Mesothelial cell of epicardium (in vitro differentiated cells): Measurements from ENCODE around the gene SPATA24. TPM values are rescaled to one million over a fixed set of nuclear protein-coding genes. Genes with fewer than 3 reads are reported as not detected.

Experiments
- DNase-seq, 2 experiments: peaks; one replicate each; pipeline ENCODE4 v3.0.0; 2021; ENCODE audit warnings: low spot score in 2 of 2; ENCODE audit not compliant: unreplicated experiment in 2 of 2
- H3K27ac Mint-ChIP-seq: 2 replicates; pipeline ENCODE4 v1.8.0; 2021; ENCODE audit warnings: mixed read lengths
- H3K27me3 Mint-ChIP-seq: 2 replicates; pipeline ENCODE4 v1.8.0; 2021; ENCODE audit warnings: low read depth, mixed read lengths
- H3K36me3 Mint-ChIP-seq: 2 replicates; pipeline ENCODE4 v1.8.0; 2021; ENCODE audit warnings: mixed read lengths
- H3K4me1 Mint-ChIP-seq: 2 replicates; pipeline ENCODE4 v1.8.0; 2021; ENCODE audit warnings: mixed read lengths
- H3K4me3 Mint-ChIP-seq: 2 replicates; pipeline ENCODE4 v1.8.0; 2021; ENCODE audit warnings: mild to moderate bottlenecking, moderate library complexity, mixed read lengths
- H3K9me3 Mint-ChIP-seq: 2 replicates; pipeline ENCODE4 v1.8.0; 2021; ENCODE audit warnings: mixed read lengths
- total RNA-seq: library from RNA; stranded (reverse); gene quantifications from 3 replicates; pipeline ENCODE4 v1.2.1, GENCODE V29; 2021
- TF ChIP-seq, protein P1 (sequence below): fragments of 200-600 bp; sonication (generic); IDR thresholded peaks from one replicate; pipeline ENCODE4 v1.5.0; 2021; ENCODE audit warnings: antibody characterized with exemption; ENCODE audit not compliant: unreplicated experiment

The SPATA24 gene
- total RNA-seq, 1 donor from 2014 or later, result 4.8 TPM

DNA sequence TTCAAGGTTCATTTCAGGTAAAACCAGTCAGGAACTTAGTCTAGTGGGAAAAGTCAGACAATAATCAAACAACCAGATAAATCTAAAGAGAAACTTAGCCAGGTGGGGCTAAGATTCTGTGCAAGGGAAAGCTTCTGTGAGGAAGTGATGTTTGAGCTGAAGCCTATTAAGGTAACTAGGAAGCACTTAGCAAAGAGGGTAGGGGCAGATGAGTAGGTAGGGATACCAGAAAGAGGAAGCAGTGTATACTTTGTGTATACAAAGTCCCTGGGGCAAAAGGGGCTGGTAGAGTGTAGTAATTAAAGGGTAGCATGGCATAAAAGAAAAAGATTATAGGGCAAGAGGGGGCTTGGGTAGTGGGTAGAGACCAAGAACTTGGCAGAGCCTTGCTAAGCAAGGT is 3.6 kb upstream of the SPATA24 start:
- no peak for DNase-seq
- H3K36me3 Mint-ChIP-seq, result peaks cover 1% of the 10 kb centered on the region
- H3K27me3 Mint-ChIP-seq, result no peaks in the 10 kb centered on the region
- H3K27ac Mint-ChIP-seq, result no peak overlapping the region
- H3K4me3 Mint-ChIP-seq, result no peak overlapping the region
- TF ChIP-seq, protein P1, sequence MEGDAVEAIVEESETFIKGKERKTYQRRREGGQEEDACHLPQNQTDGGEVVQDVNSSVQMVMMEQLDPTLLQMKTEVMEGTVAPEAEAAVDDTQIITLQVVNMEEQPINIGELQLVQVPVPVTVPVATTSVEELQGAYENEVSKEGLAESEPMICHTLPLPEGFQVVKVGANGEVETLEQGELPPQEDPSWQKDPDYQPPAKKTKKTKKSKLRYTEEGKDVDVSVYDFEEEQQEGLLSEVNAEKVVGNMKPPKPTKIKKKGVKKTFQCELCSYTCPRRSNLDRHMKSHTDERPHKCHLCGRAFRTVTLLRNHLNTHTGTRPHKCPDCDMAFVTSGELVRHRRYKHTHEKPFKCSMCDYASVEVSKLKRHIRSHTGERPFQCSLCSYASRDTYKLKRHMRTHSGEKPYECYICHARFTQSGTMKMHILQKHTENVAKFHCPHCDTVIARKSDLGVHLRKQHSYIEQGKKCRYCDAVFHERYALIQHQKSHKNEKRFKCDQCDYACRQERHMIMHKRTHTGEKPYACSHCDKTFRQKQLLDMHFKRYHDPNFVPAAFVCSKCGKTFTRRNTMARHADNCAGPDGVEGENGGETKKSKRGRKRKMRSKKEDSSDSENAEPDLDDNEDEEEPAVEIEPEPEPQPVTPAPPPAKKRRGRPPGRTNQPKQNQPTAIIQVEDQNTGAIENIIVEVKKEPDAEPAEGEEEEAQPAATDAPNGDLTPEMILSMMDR, result no peak
- no peaks in the 10 kb centered on the region for H3K9me3 Mint-ChIP-seq
- H3K4me1 Mint-ChIP-seq, result peaks cover 14% of the 10 kb centered on the region

DNA sequence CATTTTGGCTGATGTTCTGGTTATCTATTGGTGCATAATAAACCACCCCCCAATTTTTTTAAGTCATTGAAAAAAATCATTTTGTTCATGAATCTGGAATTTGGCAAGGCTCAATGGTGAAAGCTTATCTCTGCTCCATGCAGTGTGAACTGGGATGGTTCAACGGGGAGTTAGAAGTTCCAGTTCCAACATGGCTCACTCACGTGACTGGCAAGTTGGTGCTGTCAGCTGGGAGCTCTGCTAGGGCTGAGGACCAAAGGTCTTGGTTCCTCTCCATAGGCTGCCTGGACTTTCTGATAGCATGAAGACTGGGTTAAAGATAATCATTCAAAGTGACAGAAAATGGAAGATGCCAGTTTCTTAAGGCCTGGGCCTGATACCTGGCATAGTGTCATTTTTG is 3.1 kb upstream of the SPATA24 start:
- Mint-ChIP-seq H3K4me1 (peaks cover 14% of the 10 kb centered on the region), H3K4me3 (no peak overlapping the region), H3K27ac (no peak overlapping the region), H3K27me3 (no peaks in the 10 kb centered on the region), H3K9me3 (no peaks in the 10 kb centered on the region), H3K36me3 (peaks cover 1% of the 10 kb centered on the region)
- no peak for DNase-seq
- TF ChIP-seq, protein P1, result no peak

DNA sequence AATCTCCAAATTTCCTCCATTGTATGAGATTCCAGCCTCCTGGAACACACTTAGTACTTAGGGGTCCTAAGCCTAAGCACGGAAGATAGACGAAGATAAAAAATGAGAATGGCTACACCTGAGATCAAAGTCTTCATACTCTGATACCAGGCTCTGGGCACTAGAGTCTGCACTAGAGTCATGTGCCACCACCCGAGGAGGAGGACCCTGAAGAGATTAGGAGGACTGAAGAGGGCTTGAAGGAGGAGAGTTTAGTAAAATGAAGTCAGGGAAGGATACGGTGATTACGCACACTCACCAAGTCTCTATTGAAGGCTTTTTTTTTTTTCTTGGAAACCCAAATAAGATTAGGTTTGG is 573 bp upstream of the SPATA24 start:
- peaks cover 1% of the 10 kb centered on the region for H3K36me3 Mint-ChIP-seq
- H3K9me3 Mint-ChIP-seq, result no peaks in the 10 kb centered on the region
- no peak for DNase-seq
- H3K27ac Mint-ChIP-seq, result peak overlapping the region; percentile 99
- H3K4me3 Mint-ChIP-seq, result peak overlapping the region; percentile 90
- TF ChIP-seq, protein P1, result no peak
- H3K4me1 Mint-ChIP-seq, result peaks cover 14% of the 10 kb centered on the region
- no peaks in the 10 kb centered on the region for H3K27me3 Mint-ChIP-seq

DNA sequence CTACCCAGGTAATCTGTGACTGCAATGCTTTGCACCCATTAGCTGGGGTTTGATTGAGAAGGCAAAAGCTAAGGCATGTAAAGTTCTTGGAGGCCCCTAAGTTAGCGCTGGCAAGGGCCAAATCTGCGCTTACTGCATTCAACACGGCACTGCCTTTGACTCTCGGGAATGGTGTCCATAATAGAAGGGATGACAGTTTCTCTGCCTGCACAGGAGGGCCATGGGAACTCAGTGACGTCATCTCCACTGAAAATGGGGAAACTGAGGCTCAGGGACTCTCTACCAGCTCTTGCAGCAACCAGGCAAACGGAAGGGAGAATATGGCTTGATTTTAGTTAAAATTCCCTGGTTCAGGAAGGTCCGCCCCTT is 487 bp downstream of the SPATA24 start:
- peaks cover 14% of the 10 kb centered on the region for H3K4me1 Mint-ChIP-seq
- H3K9me3 Mint-ChIP-seq, result no peaks in the 10 kb centered on the region
- H3K36me3 Mint-ChIP-seq, result peaks cover 4% of the 10 kb centered on the region
- TF ChIP-seq, protein P1, result no peak
- H3K4me3 Mint-ChIP-seq, result peak overlapping the region; percentile 90
- DNase-seq, result no peak
- no peaks in the 10 kb centered on the region for H3K27me3 Mint-ChIP-seq
- H3K27ac Mint-ChIP-seq, result peak overlapping the region; percentile 99

DNA sequence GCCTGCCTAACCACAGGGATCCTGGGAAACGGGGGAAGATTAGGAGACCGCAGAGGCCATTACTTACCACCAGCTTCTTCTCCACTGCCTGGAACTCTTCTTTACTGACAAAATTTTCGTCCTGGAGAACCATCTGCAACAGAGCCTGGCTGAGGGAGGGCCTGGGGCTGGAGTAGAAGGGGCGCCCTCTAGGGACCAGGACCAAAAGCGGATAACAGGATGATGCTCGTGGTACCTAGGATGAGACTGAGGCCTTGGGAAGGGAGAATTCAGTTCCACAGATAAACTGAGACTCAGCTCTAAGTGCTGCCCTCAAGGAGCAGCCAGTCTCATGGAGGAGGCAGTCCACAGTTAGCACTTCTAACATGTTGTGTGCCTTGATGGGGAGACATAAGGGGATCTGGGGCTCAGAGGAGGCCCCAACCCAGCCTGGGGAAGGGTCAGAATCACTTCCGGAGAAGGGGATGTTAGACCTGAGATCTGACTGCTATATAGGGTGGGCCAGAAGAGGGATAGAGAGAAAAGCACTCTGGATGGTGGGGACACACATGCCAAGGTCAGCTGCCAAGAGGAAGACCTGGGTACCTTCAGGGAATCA is 1.2 kb downstream of the SPATA24 start:
- no peaks in the 10 kb centered on the region for H3K27me3 Mint-ChIP-seq
- peaks cover 14% of the 10 kb centered on the region for H3K4me1 Mint-ChIP-seq
- H3K4me3 Mint-ChIP-seq, result peak overlapping the region; percentile 90
- no peak for DNase-seq
- H3K9me3 Mint-ChIP-seq, result no peaks in the 10 kb centered on the region
- H3K27ac Mint-ChIP-seq, result peak overlapping the region; percentile 99
- TF ChIP-seq, protein P1, result no peak
- H3K36me3 Mint-ChIP-seq, result peaks cover 4% of the 10 kb centered on the region

DNA sequence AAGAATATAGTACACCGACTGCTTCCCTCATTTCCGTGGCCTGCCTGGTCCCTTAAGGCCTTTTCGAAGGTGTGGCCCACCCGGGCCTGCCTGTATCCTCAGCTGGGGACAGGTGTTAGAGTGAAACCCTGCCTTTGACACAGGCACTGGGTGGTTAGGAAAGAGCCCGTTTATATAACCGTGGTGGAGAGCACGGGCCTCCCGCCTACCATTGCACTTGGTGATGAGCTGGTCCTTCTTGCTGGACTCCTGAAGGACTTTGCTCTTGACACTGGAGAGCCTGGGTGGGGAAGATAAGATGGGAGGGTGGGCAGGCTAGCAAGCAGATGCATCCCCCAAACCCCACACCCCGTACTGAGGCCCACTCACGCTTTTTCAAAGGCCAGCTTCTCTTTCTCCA is 2.3 kb downstream of the SPATA24 start:
- no peak for DNase-seq
- H3K4me1 Mint-ChIP-seq, result peaks cover 17% of the 10 kb centered on the region
- no peak overlapping the region for H3K27ac Mint-ChIP-seq
- TF ChIP-seq, protein P1, result no peak
- H3K36me3 Mint-ChIP-seq, result peaks cover 4% of the 10 kb centered on the region
- H3K9me3 Mint-ChIP-seq, result no peaks in the 10 kb centered on the region
- H3K4me3 Mint-ChIP-seq, result no peak overlapping the region
- peaks cover 5% of the 10 kb centered on the region for H3K27me3 Mint-ChIP-seq
